ENCODE measurements around the gene PRMT1. TPM values are rescaled to one million over a fixed set of nuclear protein-coding genes. Genes with fewer than 3 reads are reported as not detected.

PRMT1 gene
- total and polyA plus RNA-seq, 2 of the 13 experiments (the other 11 are each of a cell fraction or from before 2014, with no cell fraction given) = 324 to 374 TPM

DNA sequence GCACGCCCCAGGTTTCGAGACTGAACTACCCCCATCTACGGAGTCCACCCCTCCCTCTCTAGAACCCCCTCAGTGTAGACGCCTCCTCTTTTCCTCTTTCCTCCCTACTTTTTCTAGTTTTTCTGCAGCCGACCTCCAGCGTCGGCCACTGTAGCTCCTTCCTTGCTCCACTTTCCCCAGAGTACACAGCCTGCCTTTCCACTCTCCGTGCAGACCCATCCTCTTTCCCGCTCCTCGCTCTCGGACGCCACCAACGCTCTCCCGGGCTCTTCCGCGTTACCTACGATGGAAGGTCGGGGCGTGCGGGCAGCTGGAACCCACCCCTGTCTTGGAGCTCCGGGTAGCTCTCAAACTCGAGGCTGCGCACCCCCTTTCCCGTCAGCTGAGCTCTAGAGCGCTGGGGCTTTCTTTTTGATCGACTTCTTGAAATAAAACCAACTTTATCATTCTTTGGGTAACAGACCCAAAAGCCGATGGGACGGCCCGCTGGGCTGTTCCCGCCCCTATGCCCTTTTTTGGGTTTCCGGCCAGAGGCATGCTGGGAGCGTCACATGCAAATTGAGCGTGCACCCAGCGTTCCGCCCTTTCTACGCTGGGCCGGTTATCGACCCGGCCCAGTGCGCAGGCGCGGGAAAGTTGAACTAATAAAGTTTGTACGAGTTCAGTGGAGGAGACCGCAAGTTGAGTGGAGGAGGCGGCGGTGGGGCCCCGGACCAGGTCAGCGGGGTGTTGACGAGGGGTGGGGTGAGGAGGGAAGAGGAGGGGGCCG lies 11.5 kb upstream of the PRMT1 start, which contains the start of the genes BCL2L12 and IRF3 (continued):
- TF ChIP-seq, protein P1, sequence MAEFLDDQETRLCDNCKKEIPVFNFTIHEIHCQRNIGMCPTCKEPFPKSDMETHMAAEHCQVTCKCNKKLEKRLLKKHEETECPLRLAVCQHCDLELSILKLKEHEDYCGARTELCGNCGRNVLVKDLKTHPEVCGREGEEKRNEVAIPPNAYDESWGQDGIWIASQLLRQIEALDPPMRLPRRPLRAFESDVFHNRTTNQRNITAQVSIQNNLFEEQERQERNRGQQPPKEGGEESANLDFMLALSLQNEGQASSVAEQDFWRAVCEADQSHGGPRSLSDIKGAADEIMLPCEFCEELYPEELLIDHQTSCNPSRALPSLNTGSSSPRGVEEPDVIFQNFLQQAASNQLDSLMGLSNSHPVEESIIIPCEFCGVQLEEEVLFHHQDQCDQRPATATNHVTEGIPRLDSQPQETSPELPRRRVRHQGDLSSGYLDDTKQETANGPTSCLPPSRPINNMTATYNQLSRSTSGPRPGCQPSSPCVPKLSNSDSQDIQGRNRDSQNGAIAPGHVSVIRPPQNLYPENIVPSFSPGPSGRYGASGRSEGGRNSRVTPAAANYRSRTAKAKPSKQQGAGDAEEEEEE (CRISPR knock-in tag; IDR thresholded peaks at IDR 0.05; ENCODE audit: borderline replicate concordance) = no peak
- TF ChIP-seq SAP130 (CRISPR knock-in tag; IDR thresholded peaks at IDR 0.05; ENCODE audit: low read depth) (peak; percentile 86), SMC3 (IDR thresholded peaks at IDR 0.05; ENCODE audit: low read length) (no peak), ZNF12 (CRISPR knock-in tag; IDR thresholded peaks at IDR 0.05) (no peak), GATAD1 (CRISPR knock-in tag; IDR thresholded peaks at IDR 0.05) (peak; percentile 87), ZSCAN29 (CRISPR knock-in tag; conservative IDR thresholded peaks at IDR 0.05) (no peak; the same call in 1 of the 2 replicates), ONECUT2 (CRISPR knock-in tag; IDR thresholded peaks at IDR 0.05) (peak; percentile 100), NFE2 (CRISPR knock-in tag; IDR thresholded peaks at IDR 0.05) (no peak), ZSCAN20 (CRISPR knock-in tag; IDR thresholded peaks at IDR 0.05; ENCODE audit: borderline replicate concordance) (no peak), ZNF780A (CRISPR knock-in tag; IDR thresholded peaks at IDR 0.05) (no peak), ZKSCAN8 (CRISPR knock-in tag; IDR thresholded peaks at IDR 0.05; ENCODE audit: borderline replicate concordance) (no peak; the same call in 1 of the 2 replicates), ZFP41 (CRISPR knock-in tag; IDR thresholded peaks at IDR 0.05; ENCODE audit: borderline replicate concordance) (no peak), FOXO1 (CRISPR knock-in tag; IDR thresholded peaks at IDR 0.05) (no peak), CENPX (CRISPR knock-in tag; IDR thresholded peaks at IDR 0.05) (no peak)
- TF ChIP-seq, protein P2, sequence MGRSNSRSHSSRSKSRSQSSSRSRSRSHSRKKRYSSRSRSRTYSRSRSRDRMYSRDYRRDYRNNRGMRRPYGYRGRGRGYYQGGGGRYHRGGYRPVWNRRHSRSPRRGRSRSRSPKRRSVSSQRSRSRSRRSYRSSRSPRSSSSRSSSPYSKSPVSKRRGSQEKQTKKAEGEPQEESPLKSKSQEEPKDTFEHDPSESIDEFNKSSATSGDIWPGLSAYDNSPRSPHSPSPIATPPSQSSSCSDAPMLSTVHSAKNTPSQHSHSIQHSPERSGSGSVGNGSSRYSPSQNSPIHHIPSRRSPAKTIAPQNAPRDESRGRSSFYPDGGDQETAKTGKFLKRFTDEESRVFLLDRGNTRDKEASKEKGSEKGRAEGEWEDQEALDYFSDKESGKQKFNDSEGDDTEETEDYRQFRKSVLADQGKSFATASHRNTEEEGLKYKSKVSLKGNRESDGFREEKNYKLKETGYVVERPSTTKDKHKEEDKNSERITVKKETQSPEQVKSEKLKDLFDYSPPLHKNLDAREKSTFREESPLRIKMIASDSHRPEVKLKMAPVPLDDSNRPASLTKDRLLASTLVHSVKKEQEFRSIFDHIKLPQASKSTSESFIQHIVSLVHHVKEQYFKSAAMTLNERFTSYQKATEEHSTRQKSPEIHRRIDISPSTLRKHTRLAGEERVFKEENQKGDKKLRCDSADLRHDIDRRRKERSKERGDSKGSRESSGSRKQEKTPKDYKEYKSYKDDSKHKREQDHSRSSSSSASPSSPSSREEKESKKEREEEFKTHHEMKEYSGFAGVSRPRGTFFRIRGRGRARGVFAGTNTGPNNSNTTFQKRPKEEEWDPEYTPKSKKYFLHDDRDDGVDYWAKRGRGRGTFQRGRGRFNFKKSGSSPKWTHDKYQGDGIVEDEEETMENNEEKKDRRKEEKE (IDR thresholded peaks at IDR 0.05) = no peak
- TF ChIP-seq, protein P3, sequence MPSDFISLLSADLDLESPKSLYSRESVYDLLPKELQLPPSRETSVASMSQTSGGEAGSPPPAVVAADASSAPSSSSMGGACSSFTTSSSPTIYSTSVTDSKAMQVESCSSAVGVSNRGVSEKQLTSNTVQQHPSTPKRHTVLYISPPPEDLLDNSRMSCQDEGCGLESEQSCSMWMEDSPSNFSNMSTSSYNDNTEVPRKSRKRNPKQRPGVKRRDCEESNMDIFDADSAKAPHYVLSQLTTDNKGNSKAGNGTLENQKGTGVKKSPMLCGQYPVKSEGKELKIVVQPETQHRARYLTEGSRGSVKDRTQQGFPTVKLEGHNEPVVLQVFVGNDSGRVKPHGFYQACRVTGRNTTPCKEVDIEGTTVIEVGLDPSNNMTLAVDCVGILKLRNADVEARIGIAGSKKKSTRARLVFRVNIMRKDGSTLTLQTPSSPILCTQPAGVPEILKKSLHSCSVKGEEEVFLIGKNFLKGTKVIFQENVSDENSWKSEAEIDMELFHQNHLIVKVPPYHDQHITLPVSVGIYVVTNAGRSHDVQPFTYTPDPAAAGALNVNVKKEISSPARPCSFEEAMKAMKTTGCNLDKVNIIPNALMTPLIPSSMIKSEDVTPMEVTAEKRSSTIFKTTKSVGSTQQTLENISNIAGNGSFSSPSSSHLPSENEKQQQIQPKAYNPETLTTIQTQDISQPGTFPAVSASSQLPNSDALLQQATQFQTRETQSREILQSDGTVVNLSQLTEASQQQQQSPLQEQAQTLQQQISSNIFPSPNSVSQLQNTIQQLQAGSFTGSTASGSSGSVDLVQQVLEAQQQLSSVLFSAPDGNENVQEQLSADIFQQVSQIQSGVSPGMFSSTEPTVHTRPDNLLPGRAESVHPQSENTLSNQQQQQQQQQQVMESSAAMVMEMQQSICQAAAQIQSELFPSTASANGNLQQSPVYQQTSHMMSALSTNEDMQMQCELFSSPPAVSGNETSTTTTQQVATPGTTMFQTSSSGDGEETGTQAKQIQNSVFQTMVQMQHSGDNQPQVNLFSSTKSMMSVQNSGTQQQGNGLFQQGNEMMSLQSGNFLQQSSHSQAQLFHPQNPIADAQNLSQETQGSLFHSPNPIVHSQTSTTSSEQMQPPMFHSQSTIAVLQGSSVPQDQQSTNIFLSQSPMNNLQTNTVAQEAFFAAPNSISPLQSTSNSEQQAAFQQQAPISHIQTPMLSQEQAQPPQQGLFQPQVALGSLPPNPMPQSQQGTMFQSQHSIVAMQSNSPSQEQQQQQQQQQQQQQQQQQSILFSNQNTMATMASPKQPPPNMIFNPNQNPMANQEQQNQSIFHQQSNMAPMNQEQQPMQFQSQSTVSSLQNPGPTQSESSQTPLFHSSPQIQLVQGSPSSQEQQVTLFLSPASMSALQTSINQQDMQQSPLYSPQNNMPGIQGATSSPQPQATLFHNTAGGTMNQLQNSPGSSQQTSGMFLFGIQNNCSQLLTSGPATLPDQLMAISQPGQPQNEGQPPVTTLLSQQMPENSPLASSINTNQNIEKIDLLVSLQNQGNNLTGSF (CRISPR knock-in tag; IDR thresholded peaks at IDR 0.05) = no peak
- TF ChIP-seq, protein P4, sequence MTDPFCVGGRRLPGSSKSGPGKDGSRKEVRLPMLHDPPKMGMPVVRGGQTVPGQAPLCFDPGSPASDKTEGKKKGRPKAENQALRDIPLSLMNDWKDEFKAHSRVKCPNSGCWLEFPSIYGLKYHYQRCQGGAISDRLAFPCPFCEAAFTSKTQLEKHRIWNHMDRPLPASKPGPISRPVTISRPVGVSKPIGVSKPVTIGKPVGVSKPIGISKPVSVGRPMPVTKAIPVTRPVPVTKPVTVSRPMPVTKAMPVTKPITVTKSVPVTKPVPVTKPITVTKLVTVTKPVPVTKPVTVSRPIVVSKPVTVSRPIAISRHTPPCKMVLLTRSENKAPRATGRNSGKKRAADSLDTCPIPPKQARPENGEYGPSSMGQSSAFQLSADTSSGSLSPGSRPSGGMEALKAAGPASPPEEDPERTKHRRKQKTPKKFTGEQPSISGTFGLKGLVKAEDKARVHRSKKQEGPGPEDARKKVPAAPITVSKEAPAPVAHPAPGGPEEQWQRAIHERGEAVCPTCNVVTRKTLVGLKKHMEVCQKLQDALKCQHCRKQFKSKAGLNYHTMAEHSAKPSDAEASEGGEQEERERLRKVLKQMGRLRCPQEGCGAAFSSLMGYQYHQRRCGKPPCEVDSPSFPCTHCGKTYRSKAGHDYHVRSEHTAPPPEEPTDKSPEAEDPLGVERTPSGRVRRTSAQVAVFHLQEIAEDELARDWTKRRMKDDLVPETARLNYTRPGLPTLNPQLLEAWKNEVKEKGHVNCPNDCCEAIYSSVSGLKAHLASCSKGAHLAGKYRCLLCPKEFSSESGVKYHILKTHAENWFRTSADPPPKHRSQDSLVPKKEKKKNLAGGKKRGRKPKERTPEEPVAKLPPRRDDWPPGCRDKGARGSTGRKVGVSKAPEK (CRISPR knock-in tag; IDR thresholded peaks at IDR 0.05; ENCODE audit: borderline replicate concordance) = no peak

Data from HepG2 (cell line).